Head of caudate nucleus (tissue), 42 donors: ENCODE measurements around the gene ACD.

ENCODE experiments used
- DNase-seq, 42 donors: peaks; one replicate each; pipeline versions ENCODE4 v3.0.0 to v3.0.0-alpha.2; 2020 to 2021; ENCODE audit warnings: mixed read lengths in 7 of 42
- intact Hi-C: fragments of 100-400 bp; cut with DNase I; formaldehyde crosslinking; loops from one replicate; pipeline ENCODE4 v1.15.0; 2022

The ACD gene

DNA sequence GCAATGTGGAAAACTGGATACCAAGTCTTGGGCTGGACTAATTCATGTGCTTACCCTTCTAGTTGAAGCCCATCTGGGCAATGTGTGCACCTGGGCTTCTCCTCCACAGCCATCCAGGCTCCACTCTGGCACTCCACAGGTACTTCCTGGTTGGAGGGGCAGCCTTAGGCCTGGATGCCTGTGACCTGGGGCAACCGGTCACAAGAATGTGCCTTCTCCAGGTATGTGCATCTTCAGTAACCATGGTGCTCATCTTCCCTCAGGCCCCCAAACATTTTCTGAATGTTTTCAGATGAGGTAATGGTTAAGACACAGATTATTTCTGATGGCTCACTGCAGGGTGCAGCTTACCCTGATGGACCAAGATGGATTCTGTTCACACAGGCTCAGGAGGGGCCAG lies 17.7 kb upstream of the ACD start:
- intact Hi-C loops, result loop anchor here (10.0 kb wide), 1 partner anchor 137 kb away; no protein-coding TSS in a partner anchor
- DNase-seq, result no peak

DNA sequence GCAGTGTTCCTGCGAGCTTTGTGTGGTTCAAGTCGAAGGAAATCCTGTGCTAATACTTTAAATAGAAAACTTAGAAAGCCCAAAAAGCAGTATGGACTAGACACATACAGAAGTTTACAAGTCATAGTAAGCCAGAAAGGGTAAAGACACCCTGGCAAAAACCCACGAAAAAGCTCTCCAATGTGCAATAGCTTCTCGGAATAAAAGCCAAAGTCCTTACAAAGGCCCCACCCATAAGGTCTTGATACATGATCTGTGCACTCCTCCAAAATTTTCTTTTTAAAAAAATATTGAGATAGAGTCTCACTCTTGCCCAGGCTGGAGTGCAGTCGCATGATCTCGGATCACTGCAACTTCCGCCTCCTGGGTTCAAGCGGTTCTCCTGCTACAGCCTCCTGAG lies 16.9 kb upstream of the ACD start:
- intact Hi-C loops, result loop anchor here (10.0 kb wide), 1 partner anchor 138 kb away; no protein-coding TSS in a partner anchor
- DNase-seq, result no peak

DNA sequence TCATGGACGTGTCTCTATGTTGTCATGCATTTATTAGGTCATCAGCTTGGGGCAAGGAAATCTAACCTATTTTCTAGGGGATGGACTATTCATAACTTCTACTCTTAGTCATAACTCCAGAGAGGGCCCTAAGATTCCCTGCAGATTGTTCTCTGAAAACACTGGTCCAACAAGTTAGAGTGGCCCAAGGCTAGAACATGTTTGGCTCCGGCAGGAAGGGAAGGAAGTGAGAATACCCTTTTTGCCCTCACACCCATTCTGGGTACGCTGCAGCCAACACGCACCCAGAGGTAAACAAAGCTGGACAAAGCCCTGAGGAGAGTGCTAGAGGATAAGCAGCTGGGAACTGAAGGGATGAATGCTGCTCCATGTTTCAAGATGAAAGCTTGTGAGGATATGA lies 16.5 kb upstream of the ACD start:
- DNase-seq, result no peak
- intact Hi-C loops, result loop anchor here (10.0 kb wide), 1 partner anchor 138 kb away; no protein-coding TSS in a partner anchor

- intact Hi-C loops, result loop anchor here (10.0 kb wide), 1 partner anchor 139 kb away; no protein-coding TSS in a partner anchor
- no peak for DNase-seq
Observed at GRCh38 chr16:67675999-67676398, 15.9 kb upstream of the ACD start.

DNA sequence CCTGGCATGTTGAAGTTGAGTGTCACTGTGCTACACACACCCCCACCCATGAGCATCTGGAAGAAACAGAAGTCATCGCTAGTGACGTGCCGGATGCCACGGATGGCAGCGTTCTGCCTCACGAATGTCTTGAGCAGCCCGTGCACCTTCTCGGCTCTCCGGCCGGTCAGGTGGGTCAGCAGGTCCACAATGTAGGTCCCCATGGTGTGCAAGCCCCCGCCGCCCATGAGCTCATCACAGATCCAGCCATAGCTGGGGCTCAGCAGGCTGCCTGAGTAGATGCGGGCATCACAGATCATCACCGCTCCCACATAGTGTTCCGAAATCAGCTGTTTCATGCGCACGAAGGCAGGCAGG lies 15.5 kb upstream of the ACD start:
- intact Hi-C loops, result loop anchor here (10.0 kb wide), 1 partner anchor 139 kb away; no protein-coding TSS in a partner anchor
- no peak for DNase-seq

GRCh38 chr16:67674851-67675578 lies 15.0 kb upstream of the ACD start:
- DNase-seq, result peak in 1 of 42 donors; percentile 57
- intact Hi-C loops, result loop anchor here (10.0 kb wide), 1 partner anchor 140 kb away; no protein-coding TSS in a partner anchor

DNA sequence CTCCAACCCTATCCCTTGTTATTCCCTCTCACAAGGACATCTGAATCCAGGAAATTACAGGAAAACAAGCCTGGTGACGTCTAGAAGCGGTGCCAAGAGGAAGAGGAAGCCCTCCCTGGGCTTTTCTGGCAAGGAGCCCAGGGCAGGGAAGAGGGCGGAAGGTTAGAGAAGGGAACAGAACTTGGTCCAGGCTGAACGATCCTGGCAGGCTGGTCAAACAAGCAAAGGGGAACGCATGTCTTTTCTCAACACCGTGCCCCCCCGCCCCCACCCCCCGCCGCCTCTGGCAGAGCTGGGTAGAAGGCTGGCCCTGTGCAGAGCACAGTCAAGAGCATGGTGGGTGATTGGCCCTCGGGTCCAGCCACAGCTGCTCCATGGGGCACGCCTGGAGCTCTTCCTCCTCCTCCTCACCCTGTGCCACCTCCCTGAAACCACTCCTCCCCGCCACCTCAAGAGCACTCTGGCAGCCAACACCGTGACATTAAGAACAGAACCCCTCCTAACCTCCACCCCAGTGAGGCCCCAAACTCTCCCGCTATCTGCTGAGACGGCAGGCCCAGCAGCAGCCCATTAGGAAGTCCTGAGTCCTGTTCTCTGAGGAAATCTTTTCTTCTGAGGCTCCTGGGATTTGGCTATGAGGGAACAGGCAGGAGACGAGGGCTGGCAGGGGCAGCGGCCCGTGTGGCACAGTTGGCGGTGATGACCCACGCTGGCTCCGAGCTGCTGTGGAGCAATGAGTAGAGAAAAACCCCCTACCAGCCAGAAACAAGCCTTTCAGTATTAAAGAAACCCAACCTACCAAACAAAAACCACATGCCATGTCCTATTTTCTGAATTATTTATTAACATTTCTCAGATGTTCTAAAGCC lies 13.9 kb upstream of the ACD start:
- peak in 15 of 42 donors; percentile 24 to 66 (median 42) for DNase-seq
- intact Hi-C loops, result loop anchor here (10.0 kb wide), 1 partner anchor 141 kb away; no protein-coding TSS in a partner anchor

GRCh38 chr16:67672739-67673662 lies 12.9 kb upstream of the ACD start:
- DNase-seq, result peak in 39 of 42 donors; percentile 53 to 85 (median 71)
- intact Hi-C loops, result loop anchor here (10.0 kb wide), 1 partner anchor 142 kb away; no protein-coding TSS in a partner anchor

- intact Hi-C loops, result loop anchor here (10.0 kb wide), 1 partner anchor 142 kb away; no protein-coding TSS in a partner anchor
- DNase-seq, result no peak
Observed at GRCh38 chr16:67672306-67672705, 12.2 kb upstream of the ACD start.

- DNase-seq, result no peak
- intact Hi-C loops, result loop anchor here (5.0 to 10.0 kb wide), 2 partner anchors 145 to 147 kb away; no protein-coding TSS in a partner anchor
Observed at GRCh38 chr16:67669499-67670101, 9.5 kb upstream of the ACD start.

DNA sequence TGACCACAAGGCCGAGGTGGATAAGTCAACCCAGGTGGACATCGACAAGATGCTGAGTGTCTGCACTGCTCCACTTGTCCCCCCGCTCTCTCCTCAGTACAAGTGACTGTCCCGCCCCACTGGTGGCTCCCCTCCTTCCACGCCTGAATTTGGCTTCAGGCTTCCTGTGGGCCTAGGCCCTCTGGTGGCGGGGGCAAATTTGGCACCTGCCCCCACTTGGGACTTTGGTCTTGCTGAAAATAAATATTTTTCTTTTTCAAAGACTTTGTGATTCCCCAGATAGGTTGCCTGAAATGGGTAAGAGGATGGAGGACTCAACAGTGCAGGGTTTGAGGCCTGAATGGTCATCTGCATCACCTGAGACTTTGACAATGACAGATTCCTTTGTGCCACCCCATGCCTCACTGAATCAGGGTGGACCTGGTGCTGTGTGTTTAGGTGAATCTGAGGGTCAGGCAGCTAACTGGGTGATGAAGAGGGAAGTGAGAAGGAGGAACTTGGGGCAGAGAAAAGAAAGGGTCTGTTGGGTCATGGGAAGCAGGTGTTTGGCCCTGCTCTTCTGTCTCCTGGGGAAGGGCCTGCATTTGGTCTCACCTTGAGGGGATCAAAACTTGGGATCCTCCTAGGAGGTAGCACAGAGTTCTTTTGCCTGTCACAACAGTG lies 8.6 kb upstream of the ACD start:
- intact Hi-C loops, result loop anchor here (5.0 kb wide), 1 partner anchor 146 kb away; no protein-coding TSS in a partner anchor
- DNase-seq, result peak in 1 of 42 donors; percentile 24

- intact Hi-C loops, result loop anchor here (5.0 kb wide), 1 partner anchor 146 kb away; no protein-coding TSS in a partner anchor
- peak; percentile 72 to 94 (median 84) for DNase-seq
Observed at GRCh38 chr16:67667817-67668494, 7.9 kb upstream of the ACD start.

- intact Hi-C loops, result loop anchor here (5.0 kb wide), 1 partner anchor 145 kb away; no protein-coding TSS in a partner anchor
- DNase-seq, result no peak
Observed at GRCh38 chr16:67667453-67667816, 7.4 kb upstream of the ACD start.

DNA sequence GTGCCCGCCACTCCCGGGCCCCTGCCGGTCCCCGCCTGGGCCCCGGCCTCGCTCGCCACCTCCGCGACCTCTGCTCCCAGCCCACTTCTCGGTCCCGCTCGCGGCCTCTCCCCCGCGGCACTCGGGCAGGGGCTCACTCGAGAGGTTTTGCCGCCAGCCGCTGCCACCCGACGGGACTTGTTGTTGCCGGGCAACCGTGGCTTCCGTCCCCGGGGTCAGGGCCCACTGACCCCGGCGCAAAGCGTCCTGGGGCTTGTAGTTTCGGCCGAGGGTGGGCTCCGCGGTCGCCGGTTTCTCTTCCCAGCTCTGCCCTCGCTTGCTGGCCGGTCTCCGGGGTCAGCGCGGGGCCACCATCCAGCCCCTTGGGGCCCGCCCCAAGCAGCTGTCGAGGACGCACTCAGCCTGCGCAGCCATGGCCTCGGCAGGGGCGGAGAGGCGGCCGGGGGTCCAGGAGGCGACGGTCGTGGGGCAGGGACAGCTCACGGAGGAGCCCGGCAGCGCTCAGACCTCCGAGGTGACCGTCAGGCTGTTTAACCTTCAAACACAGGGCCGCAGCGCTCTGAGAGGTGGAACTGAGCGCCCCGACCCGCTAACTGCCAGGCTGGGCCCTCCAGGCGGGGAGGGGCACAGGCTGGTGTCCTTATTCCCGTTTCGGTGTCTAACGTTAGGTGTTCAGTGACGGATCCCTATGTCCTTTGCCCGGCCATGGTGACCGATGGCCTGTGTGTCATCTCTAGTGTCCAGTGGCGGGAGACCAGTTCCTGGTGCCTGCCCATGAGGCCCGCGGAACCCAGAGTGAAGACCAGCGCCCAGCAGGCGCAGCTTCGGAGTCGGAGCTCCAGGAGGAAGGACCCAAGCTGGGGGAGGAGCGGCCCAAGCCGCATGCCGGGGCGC lies 6.7 kb upstream of the ACD start, which contains the start of the genes C16orf86 and ENKD1:
TSS of gene C16orf86 (plus strand) at position 256 of the 894 bp plus-strand sequence. CDS start at position 413, 157 bp downstream.
TSS of gene ENKD1 (minus strand) at position 192 of the 894 bp plus-strand sequence. CDS start 308 bp downstream, outside the sequence.
- intact Hi-C loops, result loop anchor here (5.0 kb wide), 1 partner anchor 145 kb away; no protein-coding TSS in a partner anchor
- peak; percentile 76 to 95 (median 90) for DNase-seq

- DNase-seq, result no peak
- intact Hi-C loops, result loop anchor here (5.0 kb wide), 1 partner anchor 144 kb away; no protein-coding TSS in a partner anchor
Observed at GRCh38 chr16:67666032-67666551, 6.0 kb upstream of the ACD start.
